ENCODE results near the gene WNK2.

The WNK2 gene

DNA sequence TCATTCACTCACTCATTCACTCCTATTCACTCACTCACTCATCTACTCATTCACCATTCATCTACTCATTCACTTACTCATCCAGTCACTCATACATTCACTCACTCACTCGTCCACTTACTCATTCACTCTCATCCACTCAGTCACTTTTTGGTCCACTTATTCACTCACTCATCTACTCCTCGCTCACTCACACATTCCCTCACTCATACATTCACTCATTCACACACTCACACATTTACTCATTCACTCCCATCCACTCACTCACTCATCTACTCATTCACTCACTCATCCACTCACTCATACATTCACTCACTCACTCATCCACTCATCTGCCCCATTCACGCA, 27.7 kb downstream of the WNK2 start:
- H3K4me1 Mint-ChIP-seq, result peaks cover 23% of the 10 kb centered on the region
- H3K36me3 Mint-ChIP-seq (ENCODE audit: low read depth), result peaks cover 10% of the 10 kb centered on the region
- H3K27ac Mint-ChIP-seq, result no peak overlapping the region
- TF ChIP-seq, protein P1, sequence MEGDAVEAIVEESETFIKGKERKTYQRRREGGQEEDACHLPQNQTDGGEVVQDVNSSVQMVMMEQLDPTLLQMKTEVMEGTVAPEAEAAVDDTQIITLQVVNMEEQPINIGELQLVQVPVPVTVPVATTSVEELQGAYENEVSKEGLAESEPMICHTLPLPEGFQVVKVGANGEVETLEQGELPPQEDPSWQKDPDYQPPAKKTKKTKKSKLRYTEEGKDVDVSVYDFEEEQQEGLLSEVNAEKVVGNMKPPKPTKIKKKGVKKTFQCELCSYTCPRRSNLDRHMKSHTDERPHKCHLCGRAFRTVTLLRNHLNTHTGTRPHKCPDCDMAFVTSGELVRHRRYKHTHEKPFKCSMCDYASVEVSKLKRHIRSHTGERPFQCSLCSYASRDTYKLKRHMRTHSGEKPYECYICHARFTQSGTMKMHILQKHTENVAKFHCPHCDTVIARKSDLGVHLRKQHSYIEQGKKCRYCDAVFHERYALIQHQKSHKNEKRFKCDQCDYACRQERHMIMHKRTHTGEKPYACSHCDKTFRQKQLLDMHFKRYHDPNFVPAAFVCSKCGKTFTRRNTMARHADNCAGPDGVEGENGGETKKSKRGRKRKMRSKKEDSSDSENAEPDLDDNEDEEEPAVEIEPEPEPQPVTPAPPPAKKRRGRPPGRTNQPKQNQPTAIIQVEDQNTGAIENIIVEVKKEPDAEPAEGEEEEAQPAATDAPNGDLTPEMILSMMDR (IDR thresholded peaks at IDR 0.05), result no peak
- DNase-seq, result no peak
- H3K4me3 Mint-ChIP-seq, result no peak overlapping the region
- H3K27me3 Mint-ChIP-seq (ENCODE audit: low read depth, poor library complexity), result no peaks in the 10 kb centered on the region
- H3K9me3 Mint-ChIP-seq, result peaks cover 19% of the 10 kb centered on the region

DNA sequence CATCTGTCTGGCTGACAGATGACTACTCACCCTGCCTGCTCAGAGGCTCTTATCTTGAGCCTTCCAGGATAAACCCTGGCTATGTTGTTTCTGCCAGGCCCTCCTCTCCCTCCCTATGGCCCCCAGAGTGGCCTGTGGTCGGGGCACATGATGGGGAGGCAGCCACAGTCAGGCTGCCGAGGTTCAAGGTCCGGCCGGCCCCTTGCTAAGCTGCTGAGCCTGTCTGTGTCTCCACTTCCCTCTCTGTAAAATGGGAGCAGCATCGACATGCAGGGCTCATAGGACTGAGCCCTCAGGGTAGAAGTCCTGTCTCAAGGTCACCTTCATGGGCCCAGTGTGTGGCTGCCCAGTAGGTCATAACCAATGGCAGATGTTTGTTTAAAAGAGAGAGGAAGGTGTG, 28.5 kb downstream of the WNK2 start:
- Mint-ChIP-seq H3K4me3 (no peak overlapping the region), H3K27me3 (ENCODE audit: low read depth, poor library complexity) (no peaks in the 10 kb centered on the region), H3K4me1 (peaks cover 15% of the 10 kb centered on the region), H3K9me3 (peaks cover 19% of the 10 kb centered on the region), H3K36me3 (ENCODE audit: low read depth) (peaks cover 10% of the 10 kb centered on the region), H3K27ac (no peak overlapping the region)
- TF ChIP-seq, protein P1 (IDR thresholded peaks at IDR 0.05), result no peak
- no peak for DNase-seq

DNA sequence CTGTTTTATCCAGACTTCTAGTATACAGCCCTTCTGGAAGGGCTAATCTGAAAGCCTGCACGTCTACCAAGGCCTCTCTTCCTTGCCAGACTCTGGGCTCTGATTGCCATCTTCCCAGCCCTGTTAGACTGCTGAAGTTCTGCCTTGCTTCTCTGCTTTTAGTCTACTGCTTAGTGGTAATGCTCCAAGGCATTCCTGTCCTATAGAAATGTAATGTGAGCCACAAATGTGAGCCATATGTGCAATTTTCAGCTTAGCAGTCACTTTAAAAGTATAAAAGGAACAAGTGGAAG, 32.1 kb downstream of the WNK2 start:
- H3K27ac Mint-ChIP-seq, result no peak overlapping the region

DNA sequence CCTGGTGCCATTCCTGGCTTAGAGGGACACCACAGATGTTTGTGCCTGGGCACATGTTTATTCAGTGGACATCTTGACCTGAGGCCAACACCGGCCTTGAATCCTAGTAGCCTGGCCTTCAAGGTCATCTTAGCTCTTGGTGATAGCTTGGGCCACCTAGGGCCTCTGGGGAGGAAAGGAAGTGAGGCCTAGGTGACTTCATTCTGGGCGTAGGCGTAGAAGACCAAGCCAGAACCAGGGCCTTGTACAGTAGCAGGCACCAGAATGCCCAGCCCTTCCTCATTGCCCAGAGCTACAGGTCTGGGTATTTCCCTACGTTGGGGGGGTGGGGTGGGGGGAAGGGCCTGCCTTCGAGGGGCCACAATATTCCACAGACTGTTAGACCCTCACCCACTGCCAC, 33.8 kb downstream of the WNK2 start:
- TF ChIP-seq, protein P1 (IDR thresholded peaks at IDR 0.05), result no peak
- H3K27ac Mint-ChIP-seq, result no peak overlapping the region
- no peaks in the 10 kb centered on the region for H3K27me3 Mint-ChIP-seq (ENCODE audit: low read depth, poor library complexity)
- peaks cover 19% of the 10 kb centered on the region for H3K9me3 Mint-ChIP-seq
- DNase-seq, result no peak
- no peak overlapping the region for H3K4me3 Mint-ChIP-seq
- peaks cover 10% of the 10 kb centered on the region for H3K36me3 Mint-ChIP-seq (ENCODE audit: low read depth)
- peaks cover 5% of the 10 kb centered on the region for H3K4me1 Mint-ChIP-seq

More for the DNA sequence above, 32.1 kb downstream of the WNK2 start:
- no peak for DNase-seq
- H3K27me3 Mint-ChIP-seq (ENCODE audit: low read depth, poor library complexity), result no peaks in the 10 kb centered on the region
- peaks cover 4% of the 10 kb centered on the region for H3K4me1 Mint-ChIP-seq
- TF ChIP-seq, protein P1 (IDR thresholded peaks at IDR 0.05), result no peak
- no peak overlapping the region for H3K4me3 Mint-ChIP-seq
- peaks cover 10% of the 10 kb centered on the region for H3K36me3 Mint-ChIP-seq (ENCODE audit: low read depth)
- H3K9me3 Mint-ChIP-seq, result peaks cover 19% of the 10 kb centered on the region

DNA sequence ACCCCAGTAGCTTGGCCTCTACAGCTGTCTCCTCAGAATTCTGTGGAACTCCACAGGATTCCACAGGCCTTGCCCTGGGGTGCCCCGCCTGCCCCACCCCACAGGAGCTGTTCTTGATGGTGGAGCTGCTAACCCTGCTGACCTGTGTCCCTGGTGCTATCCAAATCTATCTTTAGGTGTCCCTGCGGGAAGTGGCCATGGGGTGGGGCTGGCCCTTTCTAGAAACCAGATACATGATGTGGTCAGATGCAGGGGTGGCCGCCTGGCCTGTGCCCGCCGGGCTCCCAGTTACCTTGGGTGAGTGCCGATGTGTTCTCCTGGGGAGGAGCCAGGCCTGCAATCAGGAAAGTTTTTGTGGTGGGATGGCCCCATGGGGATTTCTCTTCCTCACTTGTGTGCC, 34.2 kb downstream of the WNK2 start:
- Mint-ChIP-seq H3K9me3 (peaks cover 19% of the 10 kb centered on the region), H3K4me1 (peaks cover 10% of the 10 kb centered on the region), H3K27ac (no peak overlapping the region), H3K27me3 (ENCODE audit: low read depth, poor library complexity) (no peaks in the 10 kb centered on the region), H3K4me3 (no peak overlapping the region), H3K36me3 (ENCODE audit: low read depth) (peaks cover 10% of the 10 kb centered on the region)
- DNase-seq, result no peak
- TF ChIP-seq, protein P1 (IDR thresholded peaks at IDR 0.05), result no peak

DNA sequence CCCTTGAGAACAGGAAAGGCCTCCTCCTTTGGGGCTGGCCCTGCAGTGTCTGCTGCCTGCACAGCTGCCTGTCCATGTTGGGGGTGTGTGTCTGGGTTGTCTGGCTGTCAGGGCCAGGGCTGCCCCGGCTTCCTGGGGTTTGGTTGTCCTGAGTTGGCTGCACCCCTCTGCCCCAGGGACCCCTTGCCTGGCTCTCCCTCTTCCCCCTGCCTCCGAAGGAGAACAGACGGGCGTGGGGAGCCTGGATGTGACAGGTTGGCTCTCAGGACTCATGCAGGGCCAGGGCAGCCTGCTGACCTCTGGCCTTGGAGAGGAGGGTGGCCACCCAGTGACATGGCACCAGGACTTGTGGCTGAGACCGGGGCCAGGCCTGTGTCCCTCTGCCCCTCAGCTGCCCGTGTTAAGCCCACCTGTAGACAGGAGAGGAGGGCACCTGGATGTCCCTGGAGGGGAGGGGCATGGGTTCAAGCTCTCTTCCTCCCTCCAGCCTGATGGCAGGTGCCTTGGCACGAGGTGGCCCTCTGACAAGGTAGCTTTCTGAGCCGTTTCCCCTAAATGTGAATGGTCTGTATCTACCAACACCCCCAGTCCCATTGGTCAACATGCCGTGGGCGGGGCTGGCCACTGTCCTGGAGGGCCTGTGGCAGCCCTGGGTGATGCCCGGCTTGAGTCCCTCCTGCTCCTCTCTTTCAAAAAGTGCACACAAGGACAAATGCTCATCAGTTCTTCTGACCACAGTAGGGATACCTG, 34.9 kb downstream of the WNK2 start:
- Mint-ChIP-seq H3K4me1 (peaks cover 17% of the 10 kb centered on the region), H3K27ac (no peak overlapping the region), H3K27me3 (ENCODE audit: low read depth, poor library complexity) (no peaks in the 10 kb centered on the region), H3K4me3 (no peak overlapping the region), H3K36me3 (ENCODE audit: low read depth) (peaks cover 10% of the 10 kb centered on the region), H3K9me3 (peaks cover 19% of the 10 kb centered on the region)
- no peak for DNase-seq
- TF ChIP-seq, protein P1 (IDR thresholded peaks at IDR 0.05), result no peak
